Stimulated activated CD4-positive, alpha-beta T cell treated with anti-CD3 and anti-CD28 coated beads, Interleukin-12 subunit alpha, Interleukin-12 subunit beta, amount 100 ng/mL, for 4 hours (primary cell): ENCODE measurements around the gene HAS3.
"Not testable (repeated sequence)": the region's sequence is repeated elsewhere in the genome, so short reads cannot be mapped to it uniquely, and the experiment has no call there.

Source experiments
- DNase-seq: peaks from one replicate; pipeline ENCODE4 v3.0.0-alpha.2; 2020

HAS3 gene

DNA sequence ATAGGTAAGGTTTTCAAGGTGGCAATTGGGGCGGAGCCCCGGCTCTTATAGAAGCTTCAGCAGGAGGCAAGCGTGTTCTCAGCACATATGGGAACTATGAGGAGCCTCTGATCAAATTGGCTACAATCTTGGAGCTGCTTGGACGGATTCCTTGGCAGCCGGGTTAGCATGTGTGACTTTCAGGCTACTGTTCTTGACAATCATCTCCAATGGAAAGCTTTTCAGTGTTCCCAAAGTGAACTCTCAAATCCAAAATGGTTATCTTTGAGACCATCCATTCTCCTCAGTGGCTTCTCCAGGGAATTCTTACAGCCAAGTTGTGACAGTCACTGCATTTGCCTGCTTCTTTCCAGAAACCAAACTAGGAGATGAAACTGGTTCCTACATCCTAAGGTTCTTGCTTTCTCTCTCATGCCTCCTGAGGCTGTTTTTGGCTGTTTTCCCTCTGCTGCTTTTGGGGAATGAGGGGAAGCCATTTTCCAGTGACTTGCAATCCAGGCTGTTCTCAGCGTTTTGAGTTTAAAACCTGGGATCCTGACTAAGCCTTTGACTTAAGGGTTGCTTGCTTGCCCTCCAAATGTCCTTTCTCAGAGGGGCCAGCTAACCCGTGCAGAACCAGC is 10.9 kb downstream of the HAS3 start:
- DNase-seq, result no peak

- no peak for DNase-seq
Measured at GRCh38 chr16:69116906-69117305, 11.5 kb downstream of the HAS3 start.

GRCh38 chr16:69118468-69118867 is 13.0 kb downstream of the HAS3 start:
- no peak for DNase-seq

DNA sequence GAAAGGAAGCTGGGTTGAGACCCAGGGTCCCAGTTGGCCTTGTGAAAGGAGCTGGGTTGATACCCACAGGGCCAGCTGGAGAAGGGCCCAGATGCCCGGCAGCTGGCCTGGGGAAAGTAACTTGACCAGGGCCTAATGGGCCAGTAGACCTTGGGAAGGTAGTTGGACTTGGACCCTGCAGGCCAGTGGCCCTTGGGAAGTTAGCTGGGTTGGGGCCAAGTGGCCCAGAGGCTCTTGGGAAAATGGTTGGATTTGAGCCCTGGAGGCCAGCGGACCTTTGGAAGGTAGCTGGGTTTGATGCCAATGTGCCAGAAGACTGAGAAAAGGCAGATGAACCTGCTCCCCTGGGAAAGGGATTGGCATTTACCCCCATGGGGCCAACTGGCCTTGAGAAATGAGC is 13.5 kb downstream of the HAS3 start:
- DNase-seq, result no peak

DNA sequence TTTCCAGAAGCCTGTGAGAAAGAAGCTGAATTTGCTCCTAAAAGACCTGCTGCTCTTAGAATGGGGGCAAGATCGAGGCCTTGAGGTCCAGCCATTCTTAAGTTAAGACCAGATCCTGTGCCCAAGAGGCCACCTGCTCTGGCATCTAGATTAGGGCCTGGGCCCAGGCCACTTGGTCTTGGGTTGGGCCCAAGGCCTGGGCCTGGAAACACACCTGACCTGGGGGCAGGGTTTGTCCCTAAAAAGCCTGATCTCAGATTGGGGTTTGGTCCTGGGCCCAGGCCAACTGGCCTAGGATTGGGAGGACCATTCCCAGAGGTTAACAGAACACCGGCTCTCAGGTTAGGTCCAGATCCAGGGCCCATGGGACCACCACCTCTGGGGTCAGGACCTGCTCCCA is 14.1 kb downstream of the HAS3 start:
- no peak for DNase-seq

DNA sequence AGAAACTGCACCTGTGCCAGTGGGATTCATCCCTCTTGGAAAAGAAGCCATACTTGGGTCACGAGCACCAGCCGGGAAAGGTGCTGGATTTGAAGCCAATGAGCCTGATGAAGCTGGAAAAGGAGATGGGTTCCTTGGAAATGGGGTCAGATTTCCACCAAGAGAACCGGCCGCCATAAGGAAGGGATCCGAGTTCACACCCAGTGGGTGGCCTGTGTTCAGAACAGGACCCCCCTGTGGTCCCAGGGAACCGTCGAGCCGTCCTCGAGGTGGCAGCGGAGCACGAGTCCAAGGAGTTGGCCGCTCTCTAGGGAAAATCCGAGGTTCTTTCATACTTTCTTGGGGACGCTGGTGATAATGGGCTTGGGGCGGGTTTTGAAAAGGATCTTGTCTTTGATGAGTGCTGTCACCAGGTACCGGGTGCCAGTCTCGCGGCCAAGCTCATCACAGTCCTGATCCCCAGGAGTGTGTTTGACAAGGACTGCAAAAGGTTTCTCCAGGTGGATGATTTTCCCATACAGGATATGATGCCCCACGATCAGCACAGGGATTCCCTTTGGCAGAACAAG is 14.7 kb downstream of the HAS3 start:
- DNase-seq, result no peak

GRCh38 chr16:69123910-69124309 is 18.5 kb downstream of the HAS3 start:
- peak; percentile 50 for DNase-seq

DNA sequence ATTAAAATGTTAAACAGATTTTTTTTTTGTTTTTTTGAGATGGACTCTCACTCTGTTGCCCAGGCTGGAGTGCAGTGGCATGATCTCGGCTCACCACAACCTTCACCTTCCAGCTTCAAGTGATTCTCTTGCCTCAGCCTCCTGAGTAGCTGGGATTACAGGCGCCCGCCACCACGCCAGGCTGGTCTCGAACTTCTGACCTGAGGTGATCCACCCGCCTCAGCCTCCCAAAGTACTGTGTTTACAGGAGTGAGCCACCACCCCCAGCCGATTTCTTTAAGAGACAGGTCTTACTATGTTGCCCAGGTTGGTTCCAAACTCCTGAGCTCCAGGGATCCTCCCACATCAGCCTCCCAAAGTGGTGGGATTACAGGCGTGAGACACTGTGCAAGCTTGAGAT is 19.0 kb downstream of the HAS3 start:
- DNase-seq, result not testable (repeated sequence)

GRCh38 chr16:69124961-69125360 is 19.5 kb downstream of the HAS3 start:
- not testable (repeated sequence) for DNase-seq

DNA sequence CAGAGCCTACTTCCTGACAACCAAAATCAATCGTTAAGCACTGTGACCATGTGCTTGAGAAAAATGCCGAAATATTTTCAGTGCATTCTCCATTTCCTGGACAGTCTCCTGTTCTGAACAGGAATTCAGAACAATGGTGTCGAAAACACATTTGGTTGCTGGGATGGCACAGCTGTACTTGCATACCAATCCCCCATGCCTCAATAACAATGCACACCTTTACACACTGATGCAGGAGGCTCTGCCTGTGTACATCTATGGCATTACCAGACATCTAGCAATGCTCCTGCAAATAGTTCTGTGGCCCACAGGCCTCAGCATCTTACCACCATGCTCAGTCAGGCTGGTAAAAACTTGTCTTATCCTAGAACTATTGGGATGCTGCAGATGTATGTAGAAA is 20.8 kb downstream of the HAS3 start:
- DNase-seq, result no peak

DNA sequence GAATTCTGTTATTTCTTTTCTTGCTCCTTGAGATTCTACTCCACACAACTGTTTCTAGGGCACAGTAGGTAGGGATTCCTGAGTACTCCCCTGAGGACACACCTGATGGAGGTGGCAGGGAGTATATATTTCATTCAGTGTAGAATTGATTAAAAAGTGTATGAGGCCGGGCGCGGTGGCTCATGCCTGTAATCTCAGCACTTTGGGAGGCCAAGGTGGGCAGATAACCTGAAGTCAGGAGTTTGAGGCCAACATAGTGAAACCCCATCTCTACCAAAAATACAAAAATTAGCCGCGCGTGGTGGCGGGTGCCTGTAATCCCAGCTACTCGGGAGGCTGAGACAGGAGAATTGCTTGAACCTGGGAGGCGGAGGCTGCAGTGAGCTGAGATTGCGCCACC is 21.3 kb downstream of the HAS3 start:
- DNase-seq, result not testable (repeated sequence)

DNA sequence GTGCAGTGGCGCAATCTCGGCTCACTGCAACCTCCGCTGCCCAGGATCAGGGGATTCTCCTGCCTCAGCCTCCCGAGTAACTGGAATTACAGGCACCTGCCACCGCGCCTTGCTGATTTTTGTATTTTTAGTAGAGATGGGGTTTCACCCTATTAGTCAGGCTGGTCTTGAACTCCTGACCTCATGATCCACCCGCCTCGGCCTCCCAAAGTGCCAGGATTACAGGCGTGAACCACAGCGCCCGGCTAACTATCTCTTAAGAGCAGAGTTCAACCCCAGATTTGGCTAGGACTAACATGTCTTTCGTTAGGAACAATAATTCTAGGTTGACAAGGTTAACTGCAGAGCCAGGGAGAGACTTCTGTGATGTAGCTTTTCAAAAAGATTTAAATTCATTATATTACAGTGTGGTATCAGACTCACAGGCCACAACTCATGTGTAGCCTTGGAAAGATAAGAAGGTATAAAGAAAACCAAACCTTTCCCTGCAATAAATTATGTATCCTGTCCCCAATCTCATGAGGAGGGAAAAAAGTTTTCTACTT is 22.6 kb downstream of the HAS3 start:
- DNase-seq, result no peak

- DNase-seq, result no peak
Measured at GRCh38 chr16:69130461-69130860, 25.0 kb downstream of the HAS3 start.

- no peak for DNase-seq
Measured at GRCh38 chr16:69131167-69131838, 25.9 kb downstream of the HAS3 start.

DNA sequence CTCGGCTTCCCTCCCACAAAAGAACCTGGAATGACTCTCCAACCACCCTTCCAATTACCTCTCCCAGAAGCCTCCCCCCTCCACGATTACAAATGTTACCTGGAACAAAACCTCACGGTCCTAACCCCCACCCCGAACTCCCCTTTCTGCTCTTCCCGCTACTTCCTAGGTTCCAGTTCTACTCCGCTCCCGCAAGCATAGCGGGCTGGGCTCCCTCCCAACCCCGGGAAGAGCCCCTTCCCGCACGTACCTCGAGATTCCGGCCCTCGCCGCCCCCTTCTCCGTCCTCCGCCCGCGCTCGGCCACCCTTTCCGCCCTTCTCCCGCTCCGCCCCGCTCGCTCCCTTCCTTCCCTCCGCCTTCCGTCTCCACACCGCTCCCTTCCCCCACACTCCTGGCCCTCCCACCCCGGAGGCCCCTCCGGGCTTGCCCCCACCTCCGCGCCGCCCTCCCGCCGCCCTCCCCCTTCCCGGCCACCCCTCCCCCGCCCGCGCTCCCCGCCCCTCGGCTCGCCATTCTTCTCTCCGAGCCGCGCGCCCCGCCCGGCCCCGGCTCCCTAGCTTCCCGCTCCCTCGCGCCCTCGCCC is 26.5 kb downstream of the HAS3 start:
- peak; percentile 80 for DNase-seq

DNA sequence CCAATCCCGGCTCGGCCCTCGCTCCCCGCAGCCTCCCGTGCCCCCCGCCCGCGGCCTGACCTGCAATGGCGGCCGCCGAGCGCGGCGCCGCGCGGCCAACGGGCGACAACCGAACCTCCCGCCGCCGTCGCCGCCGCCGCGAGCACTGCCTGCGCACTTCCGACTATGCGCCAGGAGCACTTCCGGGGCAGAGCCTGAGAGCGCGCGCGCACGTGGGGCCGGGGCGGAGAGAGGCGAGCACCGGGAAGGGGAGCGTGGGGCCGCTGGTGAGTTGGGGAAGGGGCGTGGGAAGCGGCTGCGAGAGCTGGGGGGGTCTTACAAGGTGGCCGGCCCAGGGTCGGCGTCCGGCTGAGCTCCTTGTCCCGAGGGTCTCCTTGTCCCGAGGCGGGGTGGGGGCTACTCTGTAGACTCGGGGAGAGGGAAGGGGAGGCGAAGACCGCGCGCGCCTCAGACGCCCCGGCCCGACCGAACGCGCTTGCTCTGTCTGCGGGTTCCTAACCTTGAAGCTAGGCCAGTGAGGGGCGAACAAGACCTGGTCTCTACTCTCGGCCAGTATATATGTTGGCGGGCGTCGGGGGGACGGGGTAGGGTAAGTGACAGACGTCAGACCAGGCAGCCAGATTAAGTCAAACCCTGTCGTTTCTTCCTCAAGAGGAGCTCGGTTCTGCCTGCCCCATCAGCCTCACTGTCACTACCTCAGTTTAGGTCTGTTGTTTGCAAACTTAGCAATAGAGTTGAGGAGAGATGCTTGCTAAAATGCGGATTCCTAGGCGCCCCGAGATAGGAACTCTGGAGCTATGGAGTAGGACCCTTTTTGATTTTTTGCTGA is 27.2 kb downstream of the HAS3 start, which contains the start of the genes CHTF8 and UTP4:
TSS of gene CHTF8 (minus strand) at position 165 of the 829 bp plus-strand sequence. CDS start 11,130 bp downstream, outside the sequence.
TSS of gene UTP4 (plus strand) at position 226 of the 829 bp plus-strand sequence. CDS start 811 bp downstream, outside the sequence.
- DNase-seq, result peak; percentile 88

GRCh38 chr16:69133373-69133954 is 28.0 kb downstream of the HAS3 start:
- no peak for DNase-seq

- no peak for DNase-seq
Measured at GRCh38 chr16:69138608-69139007, 33.2 kb downstream of the HAS3 start.

GRCh38 chr16:69139464-69139863 is 34.0 kb downstream of the HAS3 start:
- not testable (repeated sequence) for DNase-seq

- DNase-seq, result no peak
Measured at GRCh38 chr16:69141014-69141413, 35.6 kb downstream of the HAS3 start.

DNA sequence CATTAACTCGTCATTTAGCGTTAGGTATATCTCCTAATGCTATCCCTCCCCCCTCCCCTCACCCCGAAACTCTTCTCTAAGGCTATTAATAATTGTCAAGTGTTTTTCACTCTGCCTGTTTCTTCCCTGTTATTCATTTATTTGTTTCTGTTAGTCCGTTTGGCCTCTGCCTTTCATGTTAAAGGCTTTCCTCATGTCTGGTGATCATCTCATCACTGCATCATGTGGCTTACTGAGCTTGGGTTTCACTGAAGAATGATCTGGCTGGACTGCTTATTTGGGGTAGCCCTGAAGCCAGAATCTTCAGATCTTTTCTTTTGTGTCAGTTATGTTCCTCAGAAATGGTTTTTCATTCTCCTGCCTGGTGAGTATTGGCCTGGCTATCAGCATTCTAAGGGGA is 36.5 kb downstream of the HAS3 start:
- no peak for DNase-seq

GRCh38 chr16:69143116-69143515 is 37.7 kb downstream of the HAS3 start:
- DNase-seq, result no peak
